ENCODE data around the gene BHLHE23.
"Not testable (repeated sequence)": the region's sequence is repeated elsewhere in the genome, so short reads cannot be mapped to it uniquely, and the experiment has no call there.

The BHLHE23 gene

DNA sequence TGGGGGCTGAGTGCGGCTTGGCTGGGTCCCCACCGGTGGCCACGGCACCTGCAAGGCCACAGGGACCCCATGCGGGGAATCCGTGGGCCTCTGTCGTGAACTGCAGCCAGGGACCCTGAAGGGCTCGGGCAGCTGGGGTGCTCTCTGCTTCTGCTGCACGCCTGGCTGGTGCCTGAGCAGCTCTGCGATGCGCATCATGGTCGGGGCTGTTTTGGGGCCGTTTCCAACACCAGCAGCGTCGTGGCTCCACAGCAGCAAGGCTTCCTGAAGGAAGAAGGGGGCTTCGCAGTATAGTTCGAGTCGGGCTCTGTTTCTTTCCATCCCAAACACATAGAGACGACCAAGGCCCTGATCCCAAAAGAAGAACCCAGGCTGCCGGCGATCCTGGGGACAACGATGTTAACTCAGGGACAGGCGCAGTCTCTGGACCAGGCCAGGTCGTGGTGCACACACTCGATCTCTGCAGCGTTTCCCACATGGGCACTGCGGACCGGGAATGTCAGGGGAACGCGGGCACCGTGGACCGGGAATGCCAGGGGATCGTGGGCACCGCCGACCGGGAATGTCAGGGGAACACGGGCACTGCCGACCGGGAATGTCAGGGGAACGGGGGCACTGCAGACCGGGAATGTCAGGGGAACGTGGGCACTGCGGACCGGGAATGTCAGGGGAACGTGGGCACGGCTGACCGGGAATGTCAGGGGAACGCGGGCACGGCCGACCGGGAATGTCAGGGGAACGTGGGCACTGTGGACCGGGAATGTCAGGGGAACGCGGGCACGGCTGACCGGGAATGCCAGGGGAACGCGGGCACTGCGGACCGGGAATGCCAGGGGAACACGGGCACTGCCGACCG is 36.8 kb upstream of the BHLHE23 start:
- no peak for DNase-seq (ENCODE audit: low read depth in 2 of 2)

GRCh38 chr20:63042448-63043071 is 35.8 kb upstream of the BHLHE23 start:
- DNase-seq (ENCODE audit: low read depth in 2 of 2): no peak

DNA sequence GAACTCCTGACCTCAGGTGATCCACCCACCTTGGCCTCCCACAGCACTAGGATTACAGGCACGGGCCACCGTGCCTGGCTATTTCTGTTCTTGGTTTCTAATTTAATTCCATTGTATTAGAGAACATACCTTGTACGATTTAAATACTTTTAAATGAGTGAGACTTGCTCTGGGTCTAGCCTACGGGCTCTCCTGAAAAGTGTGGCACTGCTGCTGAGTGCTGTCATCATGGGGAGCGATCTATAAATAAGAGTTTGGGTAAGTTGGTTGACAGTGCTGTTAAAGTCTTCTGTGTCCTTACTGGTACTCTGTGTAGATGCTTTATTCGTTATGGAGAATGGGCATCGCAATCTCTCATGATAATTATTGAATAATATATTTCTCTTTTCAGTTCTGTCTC is 35.0 kb upstream of the BHLHE23 start:
- DNase-seq (ENCODE audit: low read depth in 2 of 2): no peak

GRCh38 chr20:63037669-63038268 is 31.0 kb upstream of the BHLHE23 start:
- DNase-seq (ENCODE audit: low read depth in 2 of 2): no peak

- no peak for DNase-seq (ENCODE audit: low read depth in 2 of 2)
These were observed 29.5 kb upstream of the BHLHE23 start for GRCh38 chr20:63036291-63036690.

- DNase-seq (ENCODE audit: low read depth in 2 of 2): no peak
These were observed 28.9 kb upstream of the BHLHE23 start for GRCh38 chr20:63035603-63036185.

- DNase-seq (ENCODE audit: low read depth in 2 of 2): not testable (repeated sequence)
These were observed 28.2 kb upstream of the BHLHE23 start for GRCh38 chr20:63034710-63035602.

- no peak for DNase-seq (ENCODE audit: low read depth in 2 of 2)
These were observed 27.3 kb upstream of the BHLHE23 start for GRCh38 chr20:63033794-63034709.

DNA sequence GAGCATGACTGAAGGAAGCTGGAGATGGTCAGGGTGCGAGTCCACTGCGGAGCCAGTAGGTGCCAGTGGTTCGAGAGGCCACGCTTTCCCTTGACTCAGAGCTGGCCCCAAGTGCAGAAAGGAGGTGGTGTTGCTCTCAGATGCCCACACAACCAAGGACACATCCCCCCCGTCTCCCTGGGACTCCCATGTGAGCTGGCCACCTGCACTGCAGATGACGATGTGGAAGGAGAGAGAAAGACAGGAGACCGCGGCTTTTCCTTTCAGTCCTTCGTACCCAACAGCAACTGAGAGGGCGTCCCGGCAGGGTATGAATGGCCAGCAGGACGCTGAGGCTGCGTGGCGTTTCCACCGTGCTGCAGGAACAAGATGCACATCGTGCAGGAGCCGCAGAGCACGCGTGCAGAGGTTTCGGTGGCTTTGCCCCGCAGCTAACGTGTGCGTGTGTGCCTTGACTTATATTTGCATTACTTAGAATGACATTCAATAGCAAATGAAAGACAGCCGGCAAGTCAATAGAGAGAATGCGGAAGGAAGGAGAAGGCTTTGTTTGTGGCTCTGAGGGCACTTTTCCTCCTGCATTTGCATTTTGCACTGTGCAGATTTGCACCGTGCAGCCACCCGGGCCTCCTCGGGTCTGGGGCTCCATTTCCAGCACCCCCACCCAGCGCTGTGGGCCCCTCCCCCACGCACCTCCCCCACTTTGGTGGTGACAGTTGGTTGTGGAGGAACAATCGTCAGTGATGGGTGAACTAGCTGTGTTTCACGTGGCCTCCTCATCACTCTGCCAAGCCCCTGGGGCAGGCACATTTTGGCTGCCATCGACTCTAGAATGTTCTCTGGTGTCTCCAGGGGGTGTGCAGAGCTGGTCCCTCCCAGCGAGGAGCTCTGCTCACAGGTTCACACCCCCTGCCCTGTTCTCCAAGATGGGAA is 26.4 kb upstream of the BHLHE23 start:
- DNase-seq (ENCODE audit: low read depth in 2 of 2): no peak

DNA sequence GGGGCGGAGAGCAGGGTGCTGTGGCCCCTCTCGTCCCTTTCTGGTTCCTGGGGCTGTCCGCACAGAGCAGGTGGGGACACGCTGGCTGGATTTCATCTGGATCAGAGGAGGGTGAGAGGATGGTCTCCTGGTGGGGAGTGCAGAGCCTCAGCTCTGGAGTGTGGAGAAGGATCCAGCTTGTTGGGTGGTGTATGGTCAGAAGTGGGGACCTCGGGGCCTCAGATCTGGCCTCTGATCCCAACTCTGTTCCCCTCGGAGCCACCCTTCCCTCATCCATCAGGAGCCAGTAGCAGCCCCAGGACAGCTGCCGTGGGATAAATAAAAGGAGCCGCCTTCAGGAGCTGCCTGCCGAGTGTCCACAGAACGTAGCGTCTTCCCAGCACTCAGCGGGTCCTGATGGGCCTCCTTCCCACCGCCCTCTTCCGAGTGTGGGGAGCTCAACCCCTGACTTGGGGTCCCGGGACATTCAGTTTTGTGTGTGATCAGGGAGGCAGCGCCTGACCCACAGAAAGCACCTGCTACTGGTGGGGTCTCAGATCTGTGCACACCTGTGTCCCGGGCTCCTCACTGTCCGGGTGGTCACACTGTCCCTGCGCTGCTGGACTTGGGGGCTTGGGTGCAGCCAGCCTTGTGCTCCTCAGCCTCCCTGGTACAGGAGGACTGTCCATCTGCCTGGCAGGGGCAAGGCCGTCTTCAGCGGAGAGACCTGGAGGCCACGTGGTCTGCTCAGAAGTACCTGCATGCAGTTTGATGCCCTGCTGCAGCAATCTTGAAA is 25.4 kb upstream of the BHLHE23 start:
- DNase-seq (ENCODE audit: low read depth in 2 of 2): no peak

DNA sequence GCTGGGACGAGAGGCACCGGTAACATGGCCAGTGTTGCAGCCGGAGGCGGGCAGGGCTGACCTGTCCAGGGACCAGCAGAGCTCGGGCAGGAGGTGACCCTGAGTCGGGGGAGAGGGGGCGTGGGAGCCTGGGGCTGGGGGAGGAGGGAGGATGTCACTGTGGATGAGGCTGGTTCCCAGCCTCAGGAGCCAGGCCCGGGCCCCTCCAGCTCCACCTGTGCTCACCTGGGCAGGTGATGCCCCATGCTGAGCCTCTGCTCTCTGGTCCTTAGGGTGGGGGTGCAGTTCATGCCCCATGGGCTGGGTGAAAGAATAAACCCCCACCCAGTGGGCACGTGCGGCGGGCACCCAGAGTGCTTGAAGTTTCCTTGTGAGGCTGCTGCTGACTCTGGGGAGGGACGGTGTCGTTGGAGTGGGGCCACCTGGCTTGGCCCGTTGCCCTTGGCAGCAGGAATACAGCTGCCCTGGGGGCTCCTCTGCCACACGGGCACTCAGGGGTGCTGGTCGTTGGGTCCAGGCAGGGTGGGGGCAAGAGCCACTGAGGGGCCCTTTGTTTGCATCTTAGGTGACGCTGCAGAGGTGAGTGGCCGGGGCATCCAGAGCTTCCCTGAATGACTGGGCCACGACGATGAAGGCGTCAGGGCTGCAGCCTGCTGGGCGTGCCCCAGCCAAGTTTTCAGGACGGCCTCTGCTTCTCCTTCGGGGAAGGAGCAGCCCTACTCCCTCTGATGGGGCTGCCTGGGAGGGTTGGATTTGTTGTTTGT is 24.7 kb upstream of the BHLHE23 start:
- no peak for DNase-seq (ENCODE audit: low read depth in 2 of 2)

- no peak for DNase-seq (ENCODE audit: low read depth in 2 of 2)
These were observed 22.8 kb upstream of the BHLHE23 start for GRCh38 chr20:63029358-63030121.

DNA sequence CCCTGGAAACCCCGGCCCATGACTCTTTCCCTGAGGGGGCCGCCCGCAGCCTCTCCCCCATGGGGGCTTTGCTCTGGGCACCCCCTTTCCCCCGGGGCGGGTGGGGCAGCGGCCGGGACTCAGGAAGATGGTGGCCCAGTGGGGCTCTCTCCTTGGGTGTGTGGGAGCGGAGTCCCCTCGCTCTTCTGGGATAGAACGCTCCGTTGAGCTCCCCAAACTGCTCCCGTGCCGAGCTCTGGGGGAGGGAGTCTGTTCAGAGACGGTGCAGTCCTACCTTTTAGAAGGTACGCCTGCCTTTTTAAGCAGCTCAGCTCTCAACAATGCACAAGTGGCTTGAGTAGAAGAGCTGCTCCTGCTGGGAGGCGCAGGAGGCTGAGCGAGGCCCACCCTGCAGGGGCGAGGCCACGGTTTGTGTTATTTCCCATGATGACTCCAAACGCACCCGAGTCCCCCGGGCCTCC is 21.7 kb upstream of the BHLHE23 start:
- no peak for DNase-seq (ENCODE audit: low read depth in 2 of 2)

GRCh38 chr20:63027922-63028389 is 21.2 kb upstream of the BHLHE23 start:
- DNase-seq (ENCODE audit: low read depth in 2 of 2): no peak

DNA sequence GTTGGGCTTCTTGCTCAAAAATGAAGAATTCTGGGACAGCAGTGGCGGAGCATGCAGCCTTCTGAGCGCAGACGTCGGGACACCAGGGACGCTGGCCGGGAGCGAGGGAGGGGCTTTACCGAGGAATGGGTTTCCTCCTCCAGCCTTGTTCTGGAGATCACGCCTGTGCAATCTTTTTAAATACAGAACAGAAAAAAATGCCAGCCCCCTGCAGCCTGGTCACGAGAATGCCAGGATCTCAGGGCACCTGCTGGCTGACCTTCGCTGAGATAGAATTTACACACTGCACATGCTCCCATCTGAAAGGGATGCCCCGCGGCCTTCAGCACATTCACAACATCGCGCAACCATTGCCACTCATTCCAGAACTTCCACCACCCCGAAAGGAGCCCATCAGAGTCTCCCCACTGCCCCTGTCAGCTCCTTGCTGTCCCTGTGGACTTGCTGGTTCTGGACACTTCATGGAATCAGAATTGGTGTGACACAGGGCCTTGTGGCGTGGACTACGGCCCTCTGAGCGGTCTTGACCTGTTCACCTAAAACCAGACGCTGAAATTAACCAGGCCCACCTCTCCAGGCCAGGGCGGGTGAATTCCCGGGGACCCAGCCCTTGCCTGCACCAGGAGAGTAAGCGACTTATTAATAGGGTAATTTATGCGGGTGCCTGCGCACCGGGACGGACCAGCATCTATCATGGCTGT is 20.6 kb upstream of the BHLHE23 start:
- DNase-seq (ENCODE audit: low read depth in 2 of 2): no peak

DNA sequence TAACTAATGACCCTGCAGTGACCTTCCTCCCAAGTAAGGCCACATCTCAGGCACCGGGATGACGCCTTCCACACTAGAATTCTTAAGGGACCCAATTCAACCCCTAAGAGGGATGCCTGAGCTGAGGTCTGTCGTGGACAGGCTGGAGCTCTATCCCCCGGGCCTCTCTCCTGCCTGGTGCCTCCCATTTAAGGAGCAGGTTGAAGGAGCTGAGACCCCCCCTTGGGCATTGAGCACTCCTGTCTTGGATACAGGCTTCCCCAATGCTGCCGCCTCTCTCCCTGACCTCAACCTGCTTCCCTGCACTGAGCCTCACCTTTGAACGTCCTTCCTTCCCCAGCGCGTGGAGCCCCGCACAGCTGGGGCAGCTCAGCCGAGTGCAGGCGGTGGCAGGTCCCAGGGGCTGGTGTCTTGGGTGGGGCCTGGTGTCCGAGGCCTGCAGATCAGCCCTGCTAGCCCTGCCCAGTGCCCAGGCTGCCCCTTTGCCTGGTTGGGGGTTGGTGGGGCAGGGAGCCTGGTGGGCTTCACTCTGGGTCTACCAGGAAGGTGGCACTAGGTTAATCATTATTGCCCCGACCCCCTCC is 19.9 kb upstream of the BHLHE23 start:
- no peak for DNase-seq (ENCODE audit: low read depth in 2 of 2)
